Measurements from ENCODE around the gene MAN1C1. TPM values are rescaled to one million over a fixed set of nuclear protein-coding genes. Genes with fewer than 3 reads are reported as not detected.

The MAN1C1 gene
- total RNA-seq, 1 experiment from 2014 or later, result 9.3 TPM

GRCh38 chr1:25613091-25613490, 3.5 kb upstream of the MAN1C1 start:
- Histone ChIP-seq H3K9ac (ENCODE audit: extremely low read depth, insufficient read length, low read length) (no peak overlapping the region), H3K27ac (ENCODE audit: insufficient read length, low read depth, low read length) (no peak overlapping the region), H4K91ac (ENCODE audit: insufficient read length, low read depth, low read length) (no peak overlapping the region), H2BK20ac (ENCODE audit: low read depth, low read length, poor library complexity, severe bottlenecking) (no peak overlapping the region), H2AFZ (ENCODE audit: low read length) (no peak overlapping the region), H4K20me1 (ENCODE audit: control insufficient read depth, insufficient read depth, insufficient read length) (no peaks in the 10 kb centered on the region), H2BK5ac (ENCODE audit: insufficient read length, low read length) (no peak overlapping the region), H3K4me1 (ENCODE audit: insufficient read depth, low read length) (no peaks in the 10 kb centered on the region), H3K23ac (ENCODE audit: insufficient read length, low read depth, low read length) (no peak overlapping the region), H3K27me3 (ENCODE audit: insufficient read depth, low read length) (no peaks in the 10 kb centered on the region; the same call in 1 of the 2 replicates), H3T11ph (ENCODE audit: low read length) (no peak overlapping the region), H2BK15ac (ENCODE audit: low read depth, low read length) (no peak overlapping the region), H3K79me2 (ENCODE audit: insufficient read depth, low read length) (no peaks in the 10 kb centered on the region), H3K9me3 (ENCODE audit: control insufficient read depth, low read depth, low read length) (no peaks in the 10 kb centered on the region), H2BK12ac (ENCODE audit: insufficient read length, low read depth, low read length) (no peak overlapping the region), H3K4ac (ENCODE audit: low read depth, low read length) (no peak overlapping the region), H3K4me2 (ENCODE audit: insufficient read depth, insufficient read length, low read length) (no peak overlapping the region), H3K18ac (ENCODE audit: insufficient read length, low read depth, low read length) (no peak overlapping the region), H3K56ac (ENCODE audit: insufficient read length, low read depth, low read length) (no peak overlapping the region), H2BK120ac (ENCODE audit: low read depth, low read length, poor library complexity, severe bottlenecking) (no peak overlapping the region), H3K23me2 (ENCODE audit: insufficient read length, low read depth, low read length, poor library complexity, severe bottlenecking) (peaks cover 13% of the 10 kb centered on the region), H4K5ac (ENCODE audit: insufficient read length, low read depth, low read length) (no peak overlapping the region), H3K79me1 (ENCODE audit: insufficient read depth, low read depth, low read length, poor library complexity, severe bottlenecking) (no peaks in the 10 kb centered on the region), H2AK5ac (ENCODE audit: insufficient read length, low read length) (no peak overlapping the region), H3K14ac (ENCODE audit: insufficient read depth, low read length) (no peak overlapping the region), H4K8ac (replicated peaks; ENCODE audit: insufficient read length, low read depth, low read length) (no peak overlapping the region)
- WGBS (ENCODE audit: extremely low coverage, insufficient read length, low lambda C conversion rate), result no CpG with 5 or more reads among the region's 3 CpGs
- H3K36me3 Mint-ChIP-seq (ENCODE audit: insufficient read depth in 1 of 3, low read depth in 3 of 3), result no peaks in the 10 kb centered on the region
- peaks cover 9 to 10% of the 10 kb centered on the region in 2 experiments for H3K4me1 Mint-ChIP-seq
- no peaks in the 10 kb centered on the region for H3K9me3 Mint-ChIP-seq
- H3K27me3 Mint-ChIP-seq (ENCODE audit: low read depth), result peaks cover 55% of the 10 kb centered on the region
- no peak overlapping the region for H3K4me3 Mint-ChIP-seq
- DNase-seq, result no peak
- no peak overlapping the region for H3K27ac Mint-ChIP-seq
- TF ChIP-seq, protein P1, sequence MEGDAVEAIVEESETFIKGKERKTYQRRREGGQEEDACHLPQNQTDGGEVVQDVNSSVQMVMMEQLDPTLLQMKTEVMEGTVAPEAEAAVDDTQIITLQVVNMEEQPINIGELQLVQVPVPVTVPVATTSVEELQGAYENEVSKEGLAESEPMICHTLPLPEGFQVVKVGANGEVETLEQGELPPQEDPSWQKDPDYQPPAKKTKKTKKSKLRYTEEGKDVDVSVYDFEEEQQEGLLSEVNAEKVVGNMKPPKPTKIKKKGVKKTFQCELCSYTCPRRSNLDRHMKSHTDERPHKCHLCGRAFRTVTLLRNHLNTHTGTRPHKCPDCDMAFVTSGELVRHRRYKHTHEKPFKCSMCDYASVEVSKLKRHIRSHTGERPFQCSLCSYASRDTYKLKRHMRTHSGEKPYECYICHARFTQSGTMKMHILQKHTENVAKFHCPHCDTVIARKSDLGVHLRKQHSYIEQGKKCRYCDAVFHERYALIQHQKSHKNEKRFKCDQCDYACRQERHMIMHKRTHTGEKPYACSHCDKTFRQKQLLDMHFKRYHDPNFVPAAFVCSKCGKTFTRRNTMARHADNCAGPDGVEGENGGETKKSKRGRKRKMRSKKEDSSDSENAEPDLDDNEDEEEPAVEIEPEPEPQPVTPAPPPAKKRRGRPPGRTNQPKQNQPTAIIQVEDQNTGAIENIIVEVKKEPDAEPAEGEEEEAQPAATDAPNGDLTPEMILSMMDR (conservative IDR thresholded peaks at IDR 0.05), result no peak
